Measurements from ENCODE around the gene DUOX1. TPM values are rescaled to one million over a fixed set of nuclear protein-coding genes. Genes with fewer than 3 reads are reported as not detected.

Gene DUOX1
- total RNA-seq, 1 experiment from 2014 or later = 19.6 TPM

DNA sequence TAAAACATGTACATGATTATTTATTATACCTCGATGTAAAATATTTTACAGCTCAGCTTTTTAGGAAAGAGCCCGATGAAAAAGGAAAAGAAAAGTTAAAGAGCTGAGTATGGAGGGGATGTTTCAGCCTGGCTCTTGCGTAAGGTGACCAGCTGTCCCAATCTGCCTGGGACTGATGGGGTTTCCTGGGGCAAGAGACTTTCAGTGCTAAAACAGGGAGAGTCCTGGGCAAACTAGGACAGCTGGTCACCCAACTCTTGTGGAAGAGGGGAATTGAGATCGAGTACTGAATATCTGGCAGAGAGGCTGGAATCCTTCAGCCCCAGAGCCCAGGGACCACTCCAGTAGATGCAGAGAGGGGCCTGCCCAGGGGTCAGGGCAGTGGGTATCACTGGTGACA lies 36.8 kb upstream of the DUOX1 start:
- TF ChIP-seq ZNF274 (IDR thresholded peaks at IDR 0.05; ENCODE audit: low read depth, low read length) (no peak), EZH2 (IDR thresholded peaks at IDR 0.05) (no peak), ZFX (IDR thresholded peaks at IDR 0.05) (no peak), FOSL1 (IDR thresholded peaks at IDR 0.05; ENCODE audit: low read depth) (no peak), SRF (IDR thresholded peaks at IDR 0.05; ENCODE audit: low read depth) (no peak), RAD21 (IDR thresholded peaks at IDR 0.05; ENCODE audit: low read depth) (no peak), CBX3 (IDR thresholded peaks at IDR 0.05; ENCODE audit: low read depth) (no peak), ZBTB33 (IDR thresholded peaks at IDR 0.05; ENCODE audit: extremely low read depth, insufficient replicate concordance, low read length) (no peak), SP1 (IDR thresholded peaks at IDR 0.05; ENCODE audit: low read depth) (no peak), EZH2phosphoT487 (IDR thresholded peaks at IDR 0.05; ENCODE audit: borderline replicate concordance) (no peak), TCF7L2 (IDR thresholded peaks at IDR 0.05; ENCODE audit: borderline replicate concordance, extremely low read depth, insufficient read depth, insufficient read length) (no peak), JUND (IDR thresholded peaks at IDR 0.05) (no peak), SIN3A (IDR thresholded peaks at IDR 0.05; ENCODE audit: low read depth) (no peak)
- TF ChIP-seq, protein P1, sequence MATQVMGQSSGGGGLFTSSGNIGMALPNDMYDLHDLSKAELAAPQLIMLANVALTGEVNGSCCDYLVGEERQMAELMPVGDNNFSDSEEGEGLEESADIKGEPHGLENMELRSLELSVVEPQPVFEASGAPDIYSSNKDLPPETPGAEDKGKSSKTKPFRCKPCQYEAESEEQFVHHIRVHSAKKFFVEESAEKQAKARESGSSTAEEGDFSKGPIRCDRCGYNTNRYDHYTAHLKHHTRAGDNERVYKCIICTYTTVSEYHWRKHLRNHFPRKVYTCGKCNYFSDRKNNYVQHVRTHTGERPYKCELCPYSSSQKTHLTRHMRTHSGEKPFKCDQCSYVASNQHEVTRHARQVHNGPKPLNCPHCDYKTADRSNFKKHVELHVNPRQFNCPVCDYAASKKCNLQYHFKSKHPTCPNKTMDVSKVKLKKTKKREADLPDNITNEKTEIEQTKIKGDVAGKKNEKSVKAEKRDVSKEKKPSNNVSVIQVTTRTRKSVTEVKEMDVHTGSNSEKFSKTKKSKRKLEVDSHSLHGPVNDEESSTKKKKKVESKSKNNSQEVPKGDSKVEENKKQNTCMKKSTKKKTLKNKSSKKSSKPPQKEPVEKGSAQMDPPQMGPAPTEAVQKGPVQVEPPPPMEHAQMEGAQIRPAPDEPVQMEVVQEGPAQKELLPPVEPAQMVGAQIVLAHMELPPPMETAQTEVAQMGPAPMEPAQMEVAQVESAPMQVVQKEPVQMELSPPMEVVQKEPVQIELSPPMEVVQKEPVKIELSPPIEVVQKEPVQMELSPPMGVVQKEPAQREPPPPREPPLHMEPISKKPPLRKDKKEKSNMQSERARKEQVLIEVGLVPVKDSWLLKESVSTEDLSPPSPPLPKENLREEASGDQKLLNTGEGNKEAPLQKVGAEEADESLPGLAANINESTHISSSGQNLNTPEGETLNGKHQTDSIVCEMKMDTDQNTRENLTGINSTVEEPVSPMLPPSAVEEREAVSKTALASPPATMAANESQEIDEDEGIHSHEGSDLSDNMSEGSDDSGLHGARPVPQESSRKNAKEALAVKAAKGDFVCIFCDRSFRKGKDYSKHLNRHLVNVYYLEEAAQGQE (IDR thresholded peaks at IDR 0.05; ENCODE audit: low read depth) = no peak
- TF ChIP-seq, protein P2, sequence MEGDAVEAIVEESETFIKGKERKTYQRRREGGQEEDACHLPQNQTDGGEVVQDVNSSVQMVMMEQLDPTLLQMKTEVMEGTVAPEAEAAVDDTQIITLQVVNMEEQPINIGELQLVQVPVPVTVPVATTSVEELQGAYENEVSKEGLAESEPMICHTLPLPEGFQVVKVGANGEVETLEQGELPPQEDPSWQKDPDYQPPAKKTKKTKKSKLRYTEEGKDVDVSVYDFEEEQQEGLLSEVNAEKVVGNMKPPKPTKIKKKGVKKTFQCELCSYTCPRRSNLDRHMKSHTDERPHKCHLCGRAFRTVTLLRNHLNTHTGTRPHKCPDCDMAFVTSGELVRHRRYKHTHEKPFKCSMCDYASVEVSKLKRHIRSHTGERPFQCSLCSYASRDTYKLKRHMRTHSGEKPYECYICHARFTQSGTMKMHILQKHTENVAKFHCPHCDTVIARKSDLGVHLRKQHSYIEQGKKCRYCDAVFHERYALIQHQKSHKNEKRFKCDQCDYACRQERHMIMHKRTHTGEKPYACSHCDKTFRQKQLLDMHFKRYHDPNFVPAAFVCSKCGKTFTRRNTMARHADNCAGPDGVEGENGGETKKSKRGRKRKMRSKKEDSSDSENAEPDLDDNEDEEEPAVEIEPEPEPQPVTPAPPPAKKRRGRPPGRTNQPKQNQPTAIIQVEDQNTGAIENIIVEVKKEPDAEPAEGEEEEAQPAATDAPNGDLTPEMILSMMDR (IDR thresholded peaks at IDR 0.05 in 2 of 3, conservative IDR thresholded peaks at IDR 0.05 in 1 of 3; ENCODE audit: borderline replicate concordance in 1 of 3, insufficient read depth in 1 of 3, low read depth in 2 of 3, low read length in 2 of 3) = no peak
- Histone ChIP-seq H2AFZ (ENCODE audit: low read depth, low read length, poor library complexity, severe bottlenecking) (no peak overlapping the region), H3K9me3 (ENCODE audit: control insufficient read depth in 1 of 2, insufficient read depth in 1 of 2, low read depth in 1 of 2, low read length in 2 of 2) (no peaks in the 10 kb centered on the region), H3K4me2 (ENCODE audit: low read length) (no peak overlapping the region), H3K36me3 (ENCODE audit: control insufficient read depth in 1 of 2, insufficient read depth in 2 of 2, low read length in 2 of 2) (no peaks in the 10 kb centered on the region), H3K27ac (ENCODE audit: low read depth, low read length) (no peak overlapping the region), H3K9me2 (ENCODE audit: insufficient read depth) (no peaks in the 10 kb centered on the region), H3K9ac (ENCODE audit: low read length) (no peak overlapping the region), H3K27me3 (ENCODE audit: insufficient read depth, low read length) (peaks cover 14% of the 10 kb centered on the region; the same call in 1 of the 2 replicates), H4K20me1 (ENCODE audit: insufficient read depth) (no peaks in the 10 kb centered on the region), H3K4me3 (replicated peaks in 1 of 2; ENCODE audit: low read depth in 1 of 2, low read length in 2 of 2) (no peak overlapping the region), H3K4me1 (ENCODE audit: control insufficient read depth in 1 of 2, insufficient read depth in 2 of 2, low read length in 2 of 2) (peaks cover 0 to 7% of the 10 kb centered on the region in 2 experiments; a peak in 1 of 4 replicates), H3K79me2 (ENCODE audit: insufficient read depth, low read length) (no peaks in the 10 kb centered on the region)
- ChIA-PET POLR2A (no interaction called here), CTCF (no interaction called here), RAD21 (ENCODE audit: low non-redundant PET in 1 of 2, low total read pairs in 2 of 2, uncharacterized antibody in 2 of 2, unreplicated experiment in 2 of 2) (no interaction called here)
- no TSS peak for BruUV-seq (replicated peaks)
- ATAC-seq (no peak), DNase-seq (ENCODE audit: low read depth, low spot score) (no peak)
- intact Hi-C loops (cut with micrococcal nuclease) = no loop called here

All from HCT116 (cell line).